Peyer's patch (tissue), 4 donors: Measurements from ENCODE around the gene EYA3. TPM values are rescaled to one million over a fixed set of nuclear protein-coding genes. Genes with fewer than 3 reads are reported as not detected.

ENCODE experiments used
- DNase-seq, 3 donors: peaks; one replicate each; pipeline ENCODE4 v3.0.0-alpha.2; 2017 to 2019
- H3K27ac ChIP-seq, 4 donors: fragments of 200-600 bp; sonication (generic); one replicate each; pipeline ENCODE4 v1.5.1; 2016 to 2019
- H3K27me3 ChIP-seq, 2 donors: fragments of 200-600 bp; sonication (generic); one replicate each; pipeline ENCODE4 v1.5.1; 2019
- H3K36me3 ChIP-seq, 3 donors: fragments of 200-600 bp; sonication (generic); one replicate each; pipeline ENCODE4 v1.5.1; 2016 to 2019
- H3K4me1 ChIP-seq, 4 donors: fragments of 200-600 bp; sonication (generic); one replicate each; pipeline ENCODE4 v1.5.1; 2016 to 2019
- H3K4me3 ChIP-seq, 4 donors: fragments of 200-600 bp; sonication (generic); 1 replicate in 3 of 4; 2 replicates in 1 of 4; pipeline ENCODE4 v1.5.1; 2016 to 2019; ENCODE audit warnings: mild to moderate bottlenecking in 1 of 4
- H3K9me3 ChIP-seq, 4 donors: fragments of 200-600 bp; sonication (generic); one replicate each; pipeline ENCODE4 v1.5.1; 2016 to 2019; ENCODE audit warnings: mild to moderate bottlenecking in 1 of 4
- POLR2A ChIP-seq, 2 donors: fragments of 450-650 bp; IDR thresholded peaks; one replicate each; pipeline ENCODE4 v1.5.1; 2017; ENCODE audit warnings: antibody characterized with exemption in 2 of 2, mild to moderate bottlenecking in 2 of 2, moderate library complexity in 2 of 2
- total RNA-seq, 4 donors: library from RNA; depleted of rRNA; stranded (reverse); fragments of >200 nt; gene quantifications; one replicate each; pipeline ENCODE4 v1.1.0, GENCODE V29; 2016
- TF ChIP-seq, protein P1 (sequence below), 6 experiments: fragments of 450-650 bp in 4 of 6; fragments of 200-600 bp in 2 of 6; sonication (generic) in 1 of 6; IDR thresholded peaks; one replicate each; pipeline ENCODE4 v1.5.1; 2017 to 2019; ENCODE audit warnings: antibody characterized with exemption in 6 of 6, mild to moderate bottlenecking in 3 of 6, moderate library complexity in 1 of 6

Gene EYA3
- total RNA-seq, 4 donors from 2014 or later, result 17.1 to 32.2 (median 23.4) TPM

GRCh38 chr1:27957655-27958054 is 130.8 kb downstream of the EYA3 start:
- TF ChIP-seq POLR2A (IDR thresholded peaks at IDR 0.05), result no peak
- TF ChIP-seq, protein P1, sequence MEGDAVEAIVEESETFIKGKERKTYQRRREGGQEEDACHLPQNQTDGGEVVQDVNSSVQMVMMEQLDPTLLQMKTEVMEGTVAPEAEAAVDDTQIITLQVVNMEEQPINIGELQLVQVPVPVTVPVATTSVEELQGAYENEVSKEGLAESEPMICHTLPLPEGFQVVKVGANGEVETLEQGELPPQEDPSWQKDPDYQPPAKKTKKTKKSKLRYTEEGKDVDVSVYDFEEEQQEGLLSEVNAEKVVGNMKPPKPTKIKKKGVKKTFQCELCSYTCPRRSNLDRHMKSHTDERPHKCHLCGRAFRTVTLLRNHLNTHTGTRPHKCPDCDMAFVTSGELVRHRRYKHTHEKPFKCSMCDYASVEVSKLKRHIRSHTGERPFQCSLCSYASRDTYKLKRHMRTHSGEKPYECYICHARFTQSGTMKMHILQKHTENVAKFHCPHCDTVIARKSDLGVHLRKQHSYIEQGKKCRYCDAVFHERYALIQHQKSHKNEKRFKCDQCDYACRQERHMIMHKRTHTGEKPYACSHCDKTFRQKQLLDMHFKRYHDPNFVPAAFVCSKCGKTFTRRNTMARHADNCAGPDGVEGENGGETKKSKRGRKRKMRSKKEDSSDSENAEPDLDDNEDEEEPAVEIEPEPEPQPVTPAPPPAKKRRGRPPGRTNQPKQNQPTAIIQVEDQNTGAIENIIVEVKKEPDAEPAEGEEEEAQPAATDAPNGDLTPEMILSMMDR (IDR thresholded peaks at IDR 0.05), result no peak

GRCh38 chr1:27956761-27957160 is 131.6 kb downstream of the EYA3 start:
- peaks cover 0 to 32% (median 7%) of the 10 kb centered on the region in 4 donors for H3K4me1 ChIP-seq
- H3K9me3 ChIP-seq, result no peaks in the 10 kb centered on the region
- no peak overlapping the region for H3K4me3 ChIP-seq
- no peak for TF ChIP-seq POLR2A (IDR thresholded peaks at IDR 0.05)
- TF ChIP-seq, protein P1 (IDR thresholded peaks at IDR 0.05), result no peak
- no peak for DNase-seq
- H3K36me3 ChIP-seq, result no peaks in the 10 kb centered on the region
- no peaks in the 10 kb centered on the region for H3K27me3 ChIP-seq
- no peak overlapping the region for H3K27ac ChIP-seq

More at GRCh38 chr1:27957655-27958054, 130.8 kb downstream of the EYA3 start:
- H3K4me3 ChIP-seq, result no peak overlapping the region
- peak in 1 of 3 donors; percentile 4 for DNase-seq
- no peaks in the 10 kb centered on the region for H3K27me3 ChIP-seq
- peaks cover 0 to 30% (median 7%) of the 10 kb centered on the region in 4 donors for H3K4me1 ChIP-seq
- no peak overlapping the region for H3K27ac ChIP-seq
- no peaks in the 10 kb centered on the region for H3K36me3 ChIP-seq
- no peaks in the 10 kb centered on the region for H3K9me3 ChIP-seq

DNA sequence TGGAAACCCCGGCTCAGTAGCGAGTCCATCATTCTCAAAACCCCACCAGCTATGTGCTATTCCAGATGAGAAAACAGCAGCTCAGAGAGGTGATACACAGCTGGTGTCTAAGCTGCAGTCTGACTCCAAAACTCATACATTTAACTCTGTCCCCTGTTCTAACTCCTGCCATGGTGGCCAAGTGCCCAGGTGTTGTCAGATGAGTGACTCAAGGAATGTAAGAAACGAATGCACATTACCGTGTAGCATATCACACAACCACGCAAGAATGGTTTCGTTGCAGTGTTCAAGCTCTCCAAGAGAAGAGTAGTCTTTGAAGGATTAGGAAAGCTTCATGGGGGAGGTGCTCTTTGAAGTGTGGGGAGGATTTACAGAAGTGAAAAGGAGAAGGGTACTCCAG is 133.3 kb downstream of the EYA3 start:
- Histone ChIP-seq H3K4me3 (no peak overlapping the region), H3K27ac (no peak overlapping the region), H3K4me1 (peaks cover 0 to 15% (median 0%) of the 10 kb centered on the region in 4 donors), H3K27me3 (no peaks in the 10 kb centered on the region), H3K36me3 (no peaks in the 10 kb centered on the region), H3K9me3 (no peaks in the 10 kb centered on the region)
- DNase-seq, result no peak
- TF ChIP-seq, protein P1 (IDR thresholded peaks at IDR 0.05), result no peak
- no peak for TF ChIP-seq POLR2A (IDR thresholded peaks at IDR 0.05)

GRCh38 chr1:27954186-27954585 is 134.2 kb downstream of the EYA3 start:
- H3K36me3 ChIP-seq, result no peaks in the 10 kb centered on the region
- peaks cover 0 to 14% (median 0%) of the 10 kb centered on the region in 4 donors for H3K4me1 ChIP-seq
- no peak overlapping the region for H3K27ac ChIP-seq
- DNase-seq, result no peak
- H3K4me3 ChIP-seq, result no peak overlapping the region
- no peaks in the 10 kb centered on the region for H3K9me3 ChIP-seq
- no peaks in the 10 kb centered on the region for H3K27me3 ChIP-seq
- TF ChIP-seq, protein P1 (IDR thresholded peaks at IDR 0.05), result no peak
- TF ChIP-seq POLR2A (IDR thresholded peaks at IDR 0.05), result no peak

DNA sequence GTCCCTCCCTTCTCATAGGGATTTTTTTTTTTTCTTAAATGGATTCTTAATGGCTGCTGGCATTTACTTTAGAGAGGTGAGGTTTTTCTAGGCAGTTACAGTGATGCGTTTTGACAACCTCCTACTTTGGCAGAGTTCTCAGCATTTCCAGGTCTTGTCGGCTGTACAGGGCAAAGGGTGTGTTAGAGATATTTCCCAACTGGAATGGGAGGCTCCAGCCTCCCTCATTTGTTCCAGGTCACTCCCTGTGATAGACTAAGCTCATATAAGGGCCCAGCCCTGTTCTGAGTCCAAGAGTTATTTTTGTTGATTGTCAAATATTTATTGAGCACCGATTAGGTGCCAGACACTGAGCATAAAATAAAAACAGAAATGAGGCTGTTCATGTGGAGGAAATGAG is 136.3 kb downstream of the EYA3 start:
- TF ChIP-seq, protein P1 (IDR thresholded peaks at IDR 0.05), result no peak
- TF ChIP-seq POLR2A (IDR thresholded peaks at IDR 0.05), result no peak
- no peaks in the 10 kb centered on the region for H3K36me3 ChIP-seq
- H3K4me1 ChIP-seq, result peaks cover 0 to 9% (median 0%) of the 10 kb centered on the region in 4 donors
- H3K9me3 ChIP-seq, result no peaks in the 10 kb centered on the region
- no peaks in the 10 kb centered on the region for H3K27me3 ChIP-seq
- H3K4me3 ChIP-seq, result no peak overlapping the region
- H3K27ac ChIP-seq, result peak overlapping the region in 2 of 4 donors; percentile 57 to 80
- DNase-seq, result peak in 1 of 3 donors; percentile 60

GRCh38 chr1:27951396-27951795 is 137.0 kb downstream of the EYA3 start:
- TF ChIP-seq POLR2A (IDR thresholded peaks at IDR 0.05), result no peak
- TF ChIP-seq, protein P1 (IDR thresholded peaks at IDR 0.05), result no peak
- peak overlapping the region in 2 of 4 donors; percentile 57 to 80 for H3K27ac ChIP-seq
- DNase-seq, result no peak

More at GRCh38 chr1:27951396-27951795, 137.0 kb downstream of the EYA3 start:
- Histone ChIP-seq H3K9me3 (no peaks in the 10 kb centered on the region), H3K4me1 (peaks cover 0 to 9% (median 0%) of the 10 kb centered on the region in 4 donors), H3K4me3 (no peak overlapping the region), H3K27me3 (no peaks in the 10 kb centered on the region), H3K36me3 (no peaks in the 10 kb centered on the region)
